Stimulated activated CD8-positive, alpha-beta memory T cell treated with anti-CD3 and anti-CD28 coated beads, Interleukin-4, amount 100 ng/mL, for 24 hours (primary cell): Measurements from ENCODE around the gene RPIA.
"Not testable (repeated sequence)": the region's sequence is repeated elsewhere in the genome, so short reads cannot be mapped to it uniquely, and the experiment has no call there.

Experiments
- DNase-seq: peaks from one replicate; pipeline ENCODE4 v3.0.0-alpha.2; 2020; ENCODE audit warnings: low read depth

Gene RPIA

GRCh38 chr2:88735853-88736252, 44.4 kb downstream of the RPIA start:
- DNase-seq, result no peak

GRCh38 chr2:88736437-88736836, 45.0 kb downstream of the RPIA start:
- DNase-seq, result no peak

GRCh38 chr2:88737385-88737784, 45.9 kb downstream of the RPIA start:
- DNase-seq, result no peak

GRCh38 chr2:88738271-88738670, 46.8 kb downstream of the RPIA start:
- no peak for DNase-seq

GRCh38 chr2:88739985-88740600, 48.6 kb downstream of the RPIA start:
- DNase-seq, result peak; percentile 47

- DNase-seq, result no peak
Measured at GRCh38 chr2:88746929-88747490, 55.5 kb downstream of the RPIA start.

- no peak for DNase-seq
Measured at GRCh38 chr2:88747990-88748389, 56.5 kb downstream of the RPIA start.

GRCh38 chr2:88751768-88752167, 60.3 kb downstream of the RPIA start:
- no peak for DNase-seq

- DNase-seq, result no peak
Measured at GRCh38 chr2:88753833-88754584, 62.5 kb downstream of the RPIA start.

- no peak for DNase-seq
Measured at GRCh38 chr2:88754585-88755320, 63.3 kb downstream of the RPIA start.

GRCh38 chr2:88755836-88756235, 64.4 kb downstream of the RPIA start:
- DNase-seq, result no peak

GRCh38 chr2:88757025-88757424, 65.6 kb downstream of the RPIA start:
- DNase-seq, result no peak

- DNase-seq, result not testable (repeated sequence)
Measured at GRCh38 chr2:88758702-88759101, 67.2 kb downstream of the RPIA start.

GRCh38 chr2:88760819-88761598, 69.5 kb downstream of the RPIA start:
- no peak for DNase-seq

GRCh38 chr2:88764141-88764849, 72.8 kb downstream of the RPIA start:
- DNase-seq, result no peak

GRCh38 chr2:88764850-88765153, 73.3 kb downstream of the RPIA start:
- DNase-seq, result no peak

GRCh38 chr2:88765154-88765888, 73.8 kb downstream of the RPIA start:
- peak; percentile 29 for DNase-seq

GRCh38 chr2:88765889-88766481, 74.5 kb downstream of the RPIA start:
- not testable (repeated sequence) for DNase-seq

- no peak for DNase-seq
Measured at GRCh38 chr2:88770016-88770415, 78.5 kb downstream of the RPIA start.
